Astrocyte (in vitro differentiated cells and primary cell): ENCODE measurements around the gene RASGRF1. TPM values are rescaled to one million over a fixed set of nuclear protein-coding genes. Genes with fewer than 3 reads are reported as not detected.

Experiments used
- DNase-seq: peaks from one replicate; pipeline ENCODE4 v3.0.0-alpha.2; 2010; ENCODE audit warnings: low read depth
- FAIRE-seq: peaks from 2 replicates; lab custom pipeline; 2011; peaks lifted over from hg19 to GRCh38; lab: Jason Lieb, UNC
- H2AFZ ChIP-seq: 2 replicates; pipeline ENCODE4 v1.6.0; 2012; ENCODE audit warnings: low read depth, low read length, inconsistent platforms
- H3K27ac ChIP-seq: 2 replicates; pipeline ENCODE4 v1.5.1; 2011; ENCODE audit warnings: low read depth, low read length, inconsistent platforms
- H3K27me3 ChIP-seq: 2 replicates; pipeline ENCODE4 v1.6.0; 2011; ENCODE audit warnings: low read length, inconsistent platforms; ENCODE audit not compliant: insufficient read depth
- H3K36me3 ChIP-seq: 2 replicates; pipeline ENCODE4 v1.5.1; 2011; ENCODE audit warnings: low read length, inconsistent platforms; ENCODE audit not compliant: insufficient read depth
- H3K4me1 ChIP-seq: 2 replicates; pipeline ENCODE4 v1.5.1; 2011; ENCODE audit warnings: low read length, inconsistent platforms; ENCODE audit not compliant: insufficient read depth
- H3K4me2 ChIP-seq: 2 replicates; pipeline ENCODE4 v1.6.0; 2012; ENCODE audit warnings: low read length, inconsistent platforms
- H3K4me3 ChIP-seq: 2 replicates; pipeline ENCODE4 v1.5.1; 2011; ENCODE audit warnings: low read depth, mild to moderate bottlenecking, low read length, inconsistent platforms; ENCODE audit not compliant: insufficient read depth
- H3K79me2 ChIP-seq: 2 replicates; pipeline ENCODE4 v1.6.0; 2012; ENCODE audit warnings: mild to moderate bottlenecking, low read length, inconsistent platforms; ENCODE audit not compliant: insufficient read depth
- H3K9ac ChIP-seq: 2 replicates; pipeline ENCODE4 v1.6.0; 2012; ENCODE audit warnings: mild to moderate bottlenecking, low read length, inconsistent platforms
- H3K9me3 ChIP-seq: 2 replicates; pipeline ENCODE4 v1.5.1; 2012; ENCODE audit warnings: low read depth, mild to moderate bottlenecking, low read length, inconsistent platforms; ENCODE audit not compliant: insufficient read depth
- H4K20me1 ChIP-seq: 2 replicates; pipeline ENCODE4 v1.6.0; 2012; ENCODE audit warnings: low read length, inconsistent platforms; ENCODE audit not compliant: insufficient read depth
- H3K27ac Mint-ChIP-seq: one replicate; pipeline ENCODE4 v1.8.0; 2021; ENCODE audit warnings: mild to moderate bottlenecking, mixed read lengths; ENCODE audit not compliant: unreplicated experiment
- H3K27me3 Mint-ChIP-seq: one replicate; pipeline ENCODE4 v1.8.0; 2021; ENCODE audit warnings: low read depth, mixed read lengths; ENCODE audit not compliant: unreplicated experiment
- H3K36me3 Mint-ChIP-seq: one replicate; pipeline ENCODE4 v1.8.0; 2021; ENCODE audit warnings: low read depth, mixed read lengths; ENCODE audit not compliant: unreplicated experiment
- H3K4me1 Mint-ChIP-seq: one replicate; pipeline ENCODE4 v1.8.0; 2021; ENCODE audit warnings: low read depth, mixed read lengths; ENCODE audit not compliant: unreplicated experiment
- H3K4me3 Mint-ChIP-seq: one replicate; pipeline ENCODE4 v1.8.0; 2021; ENCODE audit warnings: mild to moderate bottlenecking, moderate library complexity, mixed read lengths; ENCODE audit not compliant: unreplicated experiment
- H3K9me3 Mint-ChIP-seq: one replicate; pipeline ENCODE4 v1.8.0; 2021; ENCODE audit warnings: mild to moderate bottlenecking, mixed read lengths; ENCODE audit not compliant: unreplicated experiment
- EZH2 ChIP-seq: IDR thresholded peaks from 2 replicates; pipeline ENCODE4 v1.6.1; 2012; ENCODE audit warnings: mild to moderate bottlenecking, low read length, inconsistent platforms; ENCODE audit not compliant: insufficient read depth
- total RNA-seq: library from RNA; stranded (reverse); gene quantifications from 2 replicates; pipeline ENCODE4 v1.2.1, GENCODE V29; 2021
- TF ChIP-seq, protein P1 (sequence below): IDR thresholded peaks from 2 replicates; pipeline ENCODE4 v1.5.1; 2011; ENCODE audit warnings: low read depth, mild to moderate bottlenecking, inconsistent platforms, low read length, moderate library complexity; ENCODE audit not compliant: insufficient read depth

Gene RASGRF1
- total RNA-seq, 1 donor from 2014 or later, result 1.2 TPM

DNA sequence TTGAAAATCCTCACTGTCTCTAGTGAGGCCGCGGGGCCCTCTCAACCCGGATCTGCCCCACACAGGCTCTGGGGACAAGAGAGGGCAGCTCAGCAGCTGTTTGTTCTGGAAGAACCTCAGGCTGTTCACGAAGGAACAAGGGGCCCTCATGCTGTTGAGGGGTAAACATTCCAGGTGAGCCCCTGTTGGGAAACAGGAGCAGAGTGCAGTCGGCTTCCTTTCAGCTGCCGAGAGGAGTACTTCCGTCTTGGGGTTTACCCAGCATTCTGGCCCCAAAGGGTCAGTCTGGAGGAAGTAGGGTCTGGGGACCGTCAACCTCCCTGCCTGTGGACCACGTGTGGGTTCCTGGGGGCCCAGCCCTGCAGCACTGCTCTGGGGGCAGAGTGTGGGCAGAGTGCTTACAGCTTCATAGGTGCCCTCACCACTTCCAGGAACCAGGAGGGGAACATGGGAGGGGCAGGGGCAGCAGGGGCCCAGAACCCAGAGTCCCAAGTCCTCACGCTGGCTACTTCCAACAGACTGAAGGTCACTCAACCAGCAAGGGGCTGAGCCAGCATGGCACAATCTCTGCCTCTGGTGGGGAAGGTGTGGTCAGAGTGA, 96.5 kb downstream of the RASGRF1 start:
- no peaks in the 10 kb centered on the region for H3K36me3 Mint-ChIP-seq
- no peaks in the 10 kb centered on the region for H3K79me2 ChIP-seq
- no peak overlapping the region for H3K27ac ChIP-seq
- H2AFZ ChIP-seq, result no peak overlapping the region
- TF ChIP-seq, protein P1, sequence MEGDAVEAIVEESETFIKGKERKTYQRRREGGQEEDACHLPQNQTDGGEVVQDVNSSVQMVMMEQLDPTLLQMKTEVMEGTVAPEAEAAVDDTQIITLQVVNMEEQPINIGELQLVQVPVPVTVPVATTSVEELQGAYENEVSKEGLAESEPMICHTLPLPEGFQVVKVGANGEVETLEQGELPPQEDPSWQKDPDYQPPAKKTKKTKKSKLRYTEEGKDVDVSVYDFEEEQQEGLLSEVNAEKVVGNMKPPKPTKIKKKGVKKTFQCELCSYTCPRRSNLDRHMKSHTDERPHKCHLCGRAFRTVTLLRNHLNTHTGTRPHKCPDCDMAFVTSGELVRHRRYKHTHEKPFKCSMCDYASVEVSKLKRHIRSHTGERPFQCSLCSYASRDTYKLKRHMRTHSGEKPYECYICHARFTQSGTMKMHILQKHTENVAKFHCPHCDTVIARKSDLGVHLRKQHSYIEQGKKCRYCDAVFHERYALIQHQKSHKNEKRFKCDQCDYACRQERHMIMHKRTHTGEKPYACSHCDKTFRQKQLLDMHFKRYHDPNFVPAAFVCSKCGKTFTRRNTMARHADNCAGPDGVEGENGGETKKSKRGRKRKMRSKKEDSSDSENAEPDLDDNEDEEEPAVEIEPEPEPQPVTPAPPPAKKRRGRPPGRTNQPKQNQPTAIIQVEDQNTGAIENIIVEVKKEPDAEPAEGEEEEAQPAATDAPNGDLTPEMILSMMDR, result no peak
- no peak for TF ChIP-seq EZH2
- no peaks in the 10 kb centered on the region for H3K9me3 Mint-ChIP-seq
- FAIRE-seq (no peak), DNase-seq (no peak)
- no peaks in the 10 kb centered on the region for H3K36me3 ChIP-seq
- H3K9ac ChIP-seq, result no peak overlapping the region
- H4K20me1 ChIP-seq, result no peaks in the 10 kb centered on the region
- H3K27me3 Mint-ChIP-seq, result peaks cover 6% of the 10 kb centered on the region
- H3K27ac Mint-ChIP-seq, result no peak overlapping the region
- H3K4me3 Mint-ChIP-seq, result no peak overlapping the region
- H3K27me3 ChIP-seq, result no peaks in the 10 kb centered on the region
- no peak overlapping the region for H3K4me2 ChIP-seq
- H3K4me3 ChIP-seq, result no peak overlapping the region
- H3K4me1 ChIP-seq, result peaks cover 16% of the 10 kb centered on the region
- H3K4me1 Mint-ChIP-seq, result peaks cover 42% of the 10 kb centered on the region
- no peaks in the 10 kb centered on the region for H3K9me3 ChIP-seq

DNA sequence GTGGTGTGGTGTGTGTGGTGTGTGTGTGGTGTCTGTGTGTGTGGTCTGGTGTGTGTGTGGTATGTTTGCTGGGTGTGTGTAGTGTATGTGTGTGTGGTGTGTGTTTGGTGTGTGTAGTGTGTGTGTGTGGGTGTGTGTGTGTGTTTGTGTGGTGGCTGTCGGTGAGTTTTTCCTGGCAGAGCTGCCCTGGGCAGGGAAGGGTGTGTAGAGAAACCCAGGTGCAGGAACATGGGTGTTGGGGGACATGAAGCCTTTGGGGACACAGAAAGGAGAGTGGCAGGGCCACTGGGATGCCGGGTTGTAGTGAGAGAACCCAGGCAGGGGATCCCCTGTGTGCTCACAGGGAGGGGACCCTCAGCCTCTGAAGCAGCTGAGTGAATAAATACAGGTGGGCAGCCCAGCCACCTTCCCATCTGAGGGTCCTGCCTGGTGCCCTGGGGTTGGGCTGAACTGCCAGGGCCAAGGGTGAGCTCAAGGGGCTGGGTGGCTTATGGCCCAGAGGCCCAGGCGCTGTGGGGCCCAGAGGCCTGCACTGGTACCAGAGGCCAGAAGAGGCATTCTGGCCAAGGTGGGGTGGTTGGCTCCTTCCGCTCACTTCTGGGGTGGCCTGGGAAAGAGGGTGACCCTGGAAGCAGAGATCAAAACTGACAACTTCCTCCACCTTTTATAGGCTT, 97.2 kb downstream of the RASGRF1 start:
- Histone ChIP-seq H3K79me2 (no peaks in the 10 kb centered on the region), H4K20me1 (no peaks in the 10 kb centered on the region), H3K9ac (no peak overlapping the region), H3K4me3 (no peak overlapping the region), H2AFZ (no peak overlapping the region), H3K27me3 (no peaks in the 10 kb centered on the region), H3K27ac (no peak overlapping the region), H3K4me1 (peaks cover 22% of the 10 kb centered on the region), H3K9me3 (no peaks in the 10 kb centered on the region), H3K4me2 (no peak overlapping the region), H3K36me3 (no peaks in the 10 kb centered on the region)
- Mint-ChIP-seq H3K27me3 (no peaks in the 10 kb centered on the region), H3K27ac (no peak overlapping the region), H3K4me1 (peaks cover 47% of the 10 kb centered on the region), H3K36me3 (no peaks in the 10 kb centered on the region), H3K4me3 (no peak overlapping the region), H3K9me3 (no peaks in the 10 kb centered on the region)
- no peak for TF ChIP-seq EZH2
- TF ChIP-seq, protein P1, result no peak
- no peak for FAIRE-seq
- DNase-seq, result no peak
